HG03432 (cell line): ENCODE measurements around the gene IFNA7.
"Not testable (repeated sequence)": the region's sequence is repeated elsewhere in the genome, so short reads cannot be mapped to it uniquely, and the experiment has no call there.

Source experiments
- ATAC-seq: cut with Tn5 transposase; IDR thresholded peaks from one replicate; pipeline ENCODE4 v1.9.1; 2021; ENCODE audit warnings: mild to moderate bottlenecking, moderate library complexity; ENCODE audit not compliant: unreplicated experiment

Gene IFNA7

DNA sequence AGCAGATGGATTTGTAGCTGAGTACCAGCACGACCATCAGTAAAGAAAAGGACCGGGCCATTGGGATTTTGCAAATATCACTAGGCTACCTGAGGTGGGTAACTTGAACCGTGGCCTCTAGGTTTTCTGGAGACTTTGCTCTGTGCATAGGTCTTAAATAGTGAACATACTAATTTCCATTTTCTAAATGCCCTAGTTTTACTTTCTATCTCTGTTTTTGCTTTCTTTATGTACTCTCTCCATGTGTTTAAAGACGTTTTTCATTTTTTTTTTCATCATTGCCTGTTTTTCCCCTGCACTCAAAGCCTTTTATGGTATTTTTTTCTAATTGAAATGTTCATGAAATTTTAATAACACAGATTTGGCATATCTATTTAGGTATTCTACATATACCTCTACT is at the start of gene IFNA7:
Gene IFNA7 (minus strand): TSS at position 101 of the 400 bp plus-strand sequence. CDS start 40 bp downstream, at position 61.
- not testable (repeated sequence) for ATAC-seq

DNA sequence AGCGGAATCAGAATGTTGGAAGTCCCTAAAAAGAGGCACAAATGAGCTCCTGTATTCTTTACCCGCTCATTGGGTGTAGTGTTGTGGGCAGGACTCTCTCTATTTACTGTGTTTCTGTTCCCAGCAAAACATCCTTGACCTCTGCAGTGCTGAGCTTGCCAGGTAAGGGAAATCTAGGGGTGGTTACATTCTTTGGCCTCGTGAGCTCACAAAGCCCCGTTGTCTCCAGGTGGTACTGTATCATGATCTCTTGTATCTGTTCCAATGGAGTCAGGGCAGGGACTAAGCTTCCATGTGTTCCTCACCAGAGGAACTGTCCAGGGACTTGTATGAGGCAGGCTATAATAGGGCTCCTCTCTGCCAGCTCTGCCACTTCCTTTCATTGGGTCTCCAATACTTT is 49.6 kb upstream of the IFNA7 start:
- no peak for ATAC-seq

- no peak for ATAC-seq
These were observed 49.2 kb upstream of the IFNA7 start for GRCh38 chr9:21251190-21251589.

GRCh38 chr9:21244836-21245235 is 42.8 kb upstream of the IFNA7 start:
- ATAC-seq = peak; percentile 60

DNA sequence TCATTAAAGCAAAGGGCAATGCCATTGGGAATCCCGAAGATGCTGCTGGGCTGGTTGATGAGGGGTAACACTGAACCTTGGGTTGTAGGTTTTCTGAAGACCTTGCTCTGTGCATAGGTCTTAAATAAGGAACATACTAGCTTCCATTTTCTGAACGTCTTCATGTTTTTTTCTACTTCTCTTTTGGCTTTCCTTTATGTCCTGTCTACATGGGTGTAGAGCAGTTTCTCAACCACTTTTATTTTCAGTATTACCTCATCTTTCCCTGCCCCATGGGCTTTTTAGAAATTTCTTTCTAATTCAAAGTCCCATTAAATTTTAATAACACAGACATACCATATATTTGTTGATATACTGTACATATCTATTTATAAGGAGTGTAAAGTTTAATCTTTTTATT is 37.9 kb upstream of the IFNA7 start, which contains the start of gene IFNA14:
Gene IFNA14 (minus strand): TSS at position 95 of the 400 bp plus-strand sequence. CDS start 70 bp downstream, at position 25.
- no peak for ATAC-seq

DNA sequence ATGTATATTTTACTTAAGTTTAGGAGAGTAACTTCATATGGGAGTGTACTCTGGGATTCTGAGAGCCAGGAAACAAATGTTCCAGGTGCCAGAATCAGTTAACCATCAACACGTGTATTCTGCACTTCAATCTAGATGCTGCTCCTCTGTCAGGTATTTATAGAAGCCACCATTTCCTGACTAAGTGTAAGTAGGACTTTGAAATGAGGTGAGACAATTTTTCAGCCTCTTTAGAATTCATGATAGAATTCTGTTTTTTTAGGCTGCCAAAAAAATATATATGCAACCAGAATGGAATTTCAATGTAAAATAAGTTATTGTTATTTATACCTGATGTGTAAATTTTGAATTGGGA is 34.3 kb upstream of the IFNA7 start:
- not testable (repeated sequence) for ATAC-seq

GRCh38 chr9:21235468-21236359 is 33.7 kb upstream of the IFNA7 start:
- peak; percentile 90 for ATAC-seq

GRCh38 chr9:21234153-21234687 is 32.2 kb upstream of the IFNA7 start:
- ATAC-seq = no peak

GRCh38 chr9:21233258-21233657 is 31.3 kb upstream of the IFNA7 start:
- no peak for ATAC-seq

DNA sequence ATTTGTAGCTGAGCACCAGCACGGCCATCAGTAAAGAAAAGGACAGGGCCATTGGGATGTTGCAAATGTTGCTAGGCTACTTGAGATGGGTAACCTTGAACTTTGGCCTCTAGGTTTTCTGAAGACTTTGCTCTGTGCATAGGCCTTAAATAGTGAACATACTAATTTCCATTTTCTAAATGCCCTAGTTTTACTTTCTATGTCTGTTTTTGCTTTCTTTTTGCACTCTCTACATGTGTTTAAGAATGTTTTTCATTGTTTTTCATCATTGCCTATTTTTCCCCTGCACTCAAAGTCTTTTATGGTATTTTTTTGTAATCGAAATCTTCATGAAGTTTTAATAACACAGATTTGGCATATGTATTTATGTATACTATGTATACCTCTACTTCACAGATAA is 26.1 kb upstream of the IFNA7 start, which contains the start of gene IFNA17:
Gene IFNA17 (minus strand): TSS at position 101 of the 400 bp plus-strand sequence. CDS start 49 bp downstream, at position 52.
- no peak for ATAC-seq

GRCh38 chr9:21217211-21217610 is 15.2 kb upstream of the IFNA7 start, which contains the start of gene IFNA16:
TSS of gene IFNA16 (minus strand) at chr9:21217311. CDS start at chr9:21217305, 6 bp downstream.
- not testable (repeated sequence) for ATAC-seq

- ATAC-seq = peak; percentile 79
These were observed 11.7 kb upstream of the IFNA7 start for GRCh38 chr9:21213411-21214326.

GRCh38 chr9:21212160-21212559 is 10.2 kb upstream of the IFNA7 start:
- not testable (repeated sequence) for ATAC-seq

- ATAC-seq = not testable (repeated sequence)
These were observed 8.8 kb upstream of the IFNA7 start for GRCh38 chr9:21210782-21211181.

DNA sequence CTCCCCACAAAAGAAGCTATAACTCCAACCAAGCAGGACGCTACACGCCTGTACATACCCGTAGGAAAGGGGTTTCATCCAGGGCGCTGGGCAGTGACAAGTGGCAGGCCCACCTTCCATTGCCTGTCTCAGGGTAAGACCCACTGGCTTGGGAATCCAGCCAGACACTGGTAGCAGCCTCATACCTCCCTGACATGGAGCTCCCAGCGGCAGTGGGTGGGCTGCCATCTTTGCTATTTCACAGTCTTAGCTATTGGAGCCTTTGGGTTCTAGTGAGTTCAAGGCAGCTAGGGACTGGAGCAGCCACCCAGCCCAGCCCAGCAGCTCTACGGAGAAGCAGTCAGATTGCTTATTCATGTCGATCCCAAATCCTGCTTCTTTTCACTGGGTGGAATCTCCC is 8.3 kb upstream of the IFNA7 start:
- no peak for ATAC-seq

- ATAC-seq = not testable (repeated sequence)
These were observed 5.0 kb upstream of the IFNA7 start, which contains the start of gene IFNA10 for GRCh38 chr9:21207043-21207442. TSS of gene IFNA10 (minus strand) at chr9:21207143. CDS start at chr9:21207097, 46 bp downstream.

- no peak for ATAC-seq
These were observed 3.2 kb upstream of the IFNA7 start for GRCh38 chr9:21205204-21205603.

DNA sequence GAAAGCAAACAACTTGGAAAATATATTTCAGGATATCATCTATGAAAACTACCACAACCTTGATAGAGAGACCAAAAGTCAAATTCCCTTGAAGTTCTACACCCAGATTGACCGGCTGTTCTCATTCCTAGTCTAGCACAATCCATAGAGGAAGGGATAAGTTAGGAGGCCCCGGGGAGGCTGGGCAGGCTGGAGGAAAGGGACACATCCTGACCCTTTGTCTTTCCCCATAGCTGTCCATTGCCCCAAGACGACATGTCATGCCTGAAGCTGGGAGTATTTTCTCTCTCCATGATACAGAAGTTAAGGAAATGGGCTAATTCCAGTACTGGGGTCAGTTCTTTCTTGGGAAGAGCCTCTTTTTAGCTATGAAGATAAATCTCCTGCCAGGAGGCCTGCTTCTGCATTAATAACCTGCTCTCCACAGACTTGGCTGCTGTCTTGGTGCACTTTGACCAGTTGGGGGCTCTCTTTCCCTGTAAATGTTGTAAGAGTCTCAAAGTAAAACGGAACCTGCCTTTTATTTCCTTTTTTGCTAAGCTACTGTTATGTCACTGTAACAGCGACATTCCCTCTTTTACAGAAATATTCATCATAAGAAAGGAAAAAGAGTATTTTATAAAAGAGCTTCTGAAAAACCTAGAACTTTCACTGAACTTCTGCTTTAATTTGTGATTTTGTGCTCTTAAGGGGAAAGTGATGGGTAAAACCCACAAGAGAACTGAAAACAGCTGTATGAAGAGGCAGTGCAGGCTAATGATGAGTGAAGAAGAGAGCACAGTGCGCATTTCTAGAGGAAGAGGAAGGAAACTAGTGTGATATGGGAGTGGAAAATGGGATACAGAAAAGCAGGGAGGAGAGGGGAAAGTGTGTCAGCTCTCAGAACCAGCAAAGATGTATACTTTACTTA is 6.9 kb downstream of the IFNA7 start:
- peak; percentile 96 for ATAC-seq

GRCh38 chr9:21187487-21187886 is 14.5 kb downstream of the IFNA7 start, which contains the start of gene IFNA4:
TSS of gene IFNA4 (minus strand) at chr9:21187587. CDS start at chr9:21187531, 56 bp downstream.
- not testable (repeated sequence) for ATAC-seq
